GM12891 (cell line): ENCODE measurements around the gene IGF1R.

Experiments used
- PAX5 ChIP-seq: IDR thresholded peaks from 2 replicates; pipeline ENCODE4 v1.6.1; 2011; ENCODE audit warnings: low read length, moderate library complexity, mild to moderate bottlenecking; ENCODE audit not compliant: insufficient read depth, severe bottlenecking
- POLR2A ChIP-seq: IDR thresholded peaks from 2 replicates; pipeline ENCODE4 v1.6.1; 2011; ENCODE audit warnings: low read depth, low read length, control low read depth
- POLR2AphosphoS5 ChIP-seq: IDR thresholded peaks from 2 replicates; pipeline ENCODE4 v1.6.1; 2011; ENCODE audit warnings: low read depth, low read length, control low read depth

DNA sequence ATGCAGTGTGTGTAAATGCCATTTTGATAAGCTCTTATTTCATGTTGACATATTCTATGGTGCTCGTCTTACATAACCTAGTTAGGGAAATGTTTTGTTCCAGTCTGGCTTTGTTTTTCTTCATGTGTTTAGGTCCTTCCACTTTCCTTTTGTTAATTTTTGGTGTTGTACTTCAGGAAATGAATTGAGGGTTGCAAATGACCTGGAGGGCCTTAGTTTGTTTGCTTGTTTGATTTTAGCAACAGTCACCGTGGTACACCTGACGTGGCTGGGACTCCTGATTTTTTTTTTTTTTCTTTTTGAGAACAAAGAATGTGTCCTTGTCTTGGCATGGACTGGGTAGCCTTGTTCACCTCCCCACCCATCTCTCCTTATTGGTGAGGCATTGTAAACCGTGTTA is 114.8 kb downstream of the IGF1R start:
- no peak for TF ChIP-seq POLR2A
- TF ChIP-seq POLR2AphosphoS5 = no peak
- no peak for TF ChIP-seq PAX5
